Activated CD8-positive, alpha-beta memory T cell treated with anti-CD3 and anti-CD28 coated beads for 36 hours (primary cell): Measurements from ENCODE around the gene DNAJC5. TPM values are rescaled to one million over a fixed set of nuclear protein-coding genes. Genes with fewer than 3 reads are reported as not detected.
"Not testable (repeated sequence)": the region's sequence is repeated elsewhere in the genome, so short reads cannot be mapped to it uniquely, and the experiment has no call there.

Experiments used
- CTCF ChIA-PET: fragments of 350-600 bp; sonication (Branson Sonifier 250); formaldehyde crosslinking; loops from one replicate; lab custom pipeline; 2021; ENCODE audit warnings: antibody characterized with exemption; lab: Charles Lee
- POLR2A ChIA-PET: fragments of 350-600 bp; sonication (Branson Sonifier 250); formaldehyde crosslinking; loops from one replicate; lab custom pipeline; 2021; ENCODE audit warnings: antibody characterized with exemption; lab: Charles Lee
- total RNA-seq, 2 experiments: library from RNA; stranded (reverse); gene quantifications; one replicate each; pipeline ENCODE4 v1.2.3, GENCODE V29; 2021

The DNAJC5 gene
- total RNA-seq, 2 experiments from 2014 or later = 40.3 TPM

DNA sequence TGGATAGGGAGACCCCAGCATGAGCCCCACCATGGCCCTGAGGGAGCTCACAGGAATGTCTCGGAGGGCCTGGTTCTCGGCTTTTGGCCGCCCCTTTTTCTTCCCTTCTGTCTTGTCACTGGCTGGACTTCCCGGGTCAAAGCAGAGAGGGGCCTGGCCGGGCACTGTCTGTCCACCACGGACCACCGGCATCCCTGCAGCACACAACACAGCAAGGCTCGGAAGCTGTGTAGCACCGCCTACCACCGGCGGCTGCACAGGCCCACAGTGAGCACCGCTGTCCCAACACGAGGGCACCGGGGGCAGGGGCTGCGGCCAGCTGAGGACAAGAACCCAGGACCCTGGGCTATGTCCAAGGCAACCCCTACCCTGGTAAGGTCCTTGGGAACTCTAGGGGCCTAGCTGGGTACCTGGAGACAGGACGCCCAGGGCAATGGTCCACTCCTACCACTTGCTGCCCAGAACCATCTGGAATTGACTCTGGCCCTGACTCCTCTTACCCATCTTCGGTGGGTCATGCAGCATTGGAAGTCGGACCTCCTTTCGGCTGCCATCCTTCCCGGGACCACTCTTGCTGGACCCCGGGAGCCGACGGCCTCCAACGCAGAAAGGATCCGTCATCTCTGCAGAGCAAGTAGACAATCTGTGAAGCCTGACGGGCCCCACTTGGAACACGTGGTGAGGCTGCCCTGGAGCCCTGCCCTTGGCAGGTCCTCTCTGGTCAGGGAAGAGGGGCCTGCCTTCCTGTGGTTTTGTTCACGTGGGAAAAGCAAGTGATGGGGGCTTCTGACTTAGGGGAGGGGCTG is 72.6 kb downstream of the DNAJC5 start:
- ChIA-PET POLR2A (interaction anchor here (0.6 to 2.1 kb wide), 2 partner anchors 11 to 136 kb away, joined by 3 to 5 read pairs; partner anchors contain the start of gene UCKL1), CTCF (interaction anchor here (0.6 to 2.2 kb wide), 3 partner anchors 12 to 326 kb away, joined by 3 to 5 read pairs (median 3); partner anchors contain the start of genes SAMD10 and TPD52L2)

DNA sequence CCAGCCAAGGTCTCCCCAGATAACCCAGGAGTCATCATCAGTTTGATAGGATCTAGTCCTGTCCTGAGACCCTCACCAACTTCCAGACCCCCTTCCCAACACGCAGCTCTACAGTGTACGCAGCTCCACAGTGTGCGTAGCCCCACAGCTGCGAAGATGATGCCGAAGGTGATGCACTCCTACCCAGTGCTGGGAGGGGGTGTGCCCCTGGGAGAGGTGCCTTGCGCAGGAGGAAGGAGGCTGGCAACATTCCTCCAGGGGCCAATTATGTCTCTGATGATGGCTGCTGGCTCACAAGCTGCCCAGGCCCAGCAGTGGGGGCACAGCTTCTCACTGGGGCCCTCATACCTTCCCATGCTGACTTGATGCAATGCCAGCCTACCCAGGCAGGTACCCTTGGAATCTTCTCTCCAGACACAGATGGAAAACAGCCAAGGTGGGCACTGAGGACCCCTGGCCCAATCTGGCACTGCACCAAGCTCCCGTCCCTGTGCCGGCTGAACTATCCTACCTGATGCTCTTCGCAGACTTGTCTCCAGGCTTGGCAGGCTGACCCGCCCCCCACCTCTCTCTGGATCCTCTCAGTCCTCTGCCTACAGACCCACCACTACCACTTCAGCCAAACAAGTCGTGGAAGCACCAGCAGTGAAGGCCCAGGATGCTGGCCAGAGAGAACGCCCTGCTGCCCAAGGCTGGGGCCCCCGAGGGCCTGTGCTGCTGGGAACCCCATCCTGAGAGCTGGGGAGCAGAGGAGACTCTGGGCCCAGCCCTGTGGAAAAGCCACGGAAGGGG is 73.4 kb downstream of the DNAJC5 start:
- ChIA-PET CTCF (interaction anchor here (0.6 to 2.2 kb wide), 3 partner anchors 12 to 70 kb away, joined by 3 to 5 read pairs (median 3); partner anchors contain the start of gene SAMD10), POLR2A (interaction anchor here (0.6 to 2.1 kb wide), 3 partner anchors 11 to 135 kb away, joined by 3 to 5 read pairs (median 3); partner anchors contain the start of gene UCKL1)

DNA sequence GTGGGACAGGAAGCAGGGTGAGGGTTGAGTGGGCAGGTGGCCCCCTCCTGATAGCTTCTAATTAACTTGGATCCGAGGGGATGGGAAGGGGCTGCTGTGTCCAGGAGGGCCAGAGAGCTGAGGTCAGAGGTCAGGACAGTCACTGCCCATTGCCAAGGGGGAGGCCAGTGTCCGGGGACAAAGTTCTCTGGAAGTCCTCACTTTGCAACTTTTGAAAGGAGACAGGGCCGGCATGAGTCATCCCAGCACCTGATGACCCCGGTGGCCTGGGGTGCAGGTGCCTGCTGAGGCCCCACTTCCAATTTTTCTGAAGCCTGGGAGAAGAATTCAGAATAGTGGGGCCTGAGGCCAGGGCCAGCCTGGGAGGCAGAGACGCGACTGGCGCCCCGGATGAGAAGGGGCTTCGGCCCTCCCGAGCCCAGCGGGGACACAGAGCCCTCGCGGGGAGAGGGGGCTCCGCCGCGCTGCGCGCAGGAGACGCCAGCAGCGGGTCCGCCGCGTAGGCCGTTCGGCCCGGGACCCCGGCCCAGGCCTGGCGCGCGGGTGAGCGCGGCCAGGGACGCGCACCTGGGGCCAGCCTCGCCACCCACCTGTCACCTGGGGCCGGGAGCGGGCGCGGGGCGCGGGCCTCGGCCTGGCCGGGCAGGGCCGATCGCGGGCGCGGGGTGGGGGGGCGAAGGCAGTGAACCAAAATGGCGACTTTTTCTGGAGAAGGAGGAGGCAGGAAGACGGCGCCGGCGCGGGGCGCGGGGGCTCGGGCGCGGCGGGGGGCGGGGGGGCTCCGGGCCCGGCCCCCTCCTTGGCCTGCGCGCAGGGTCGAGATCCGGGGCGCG is 74.2 kb downstream of the DNAJC5 start:
- POLR2A ChIA-PET = interaction anchor here (1.1 to 2.1 kb wide), 2 partner anchors 12 to 69 kb away, joined by 3 to 5 read pairs; partner anchors contain the start of gene UCKL1

DNA sequence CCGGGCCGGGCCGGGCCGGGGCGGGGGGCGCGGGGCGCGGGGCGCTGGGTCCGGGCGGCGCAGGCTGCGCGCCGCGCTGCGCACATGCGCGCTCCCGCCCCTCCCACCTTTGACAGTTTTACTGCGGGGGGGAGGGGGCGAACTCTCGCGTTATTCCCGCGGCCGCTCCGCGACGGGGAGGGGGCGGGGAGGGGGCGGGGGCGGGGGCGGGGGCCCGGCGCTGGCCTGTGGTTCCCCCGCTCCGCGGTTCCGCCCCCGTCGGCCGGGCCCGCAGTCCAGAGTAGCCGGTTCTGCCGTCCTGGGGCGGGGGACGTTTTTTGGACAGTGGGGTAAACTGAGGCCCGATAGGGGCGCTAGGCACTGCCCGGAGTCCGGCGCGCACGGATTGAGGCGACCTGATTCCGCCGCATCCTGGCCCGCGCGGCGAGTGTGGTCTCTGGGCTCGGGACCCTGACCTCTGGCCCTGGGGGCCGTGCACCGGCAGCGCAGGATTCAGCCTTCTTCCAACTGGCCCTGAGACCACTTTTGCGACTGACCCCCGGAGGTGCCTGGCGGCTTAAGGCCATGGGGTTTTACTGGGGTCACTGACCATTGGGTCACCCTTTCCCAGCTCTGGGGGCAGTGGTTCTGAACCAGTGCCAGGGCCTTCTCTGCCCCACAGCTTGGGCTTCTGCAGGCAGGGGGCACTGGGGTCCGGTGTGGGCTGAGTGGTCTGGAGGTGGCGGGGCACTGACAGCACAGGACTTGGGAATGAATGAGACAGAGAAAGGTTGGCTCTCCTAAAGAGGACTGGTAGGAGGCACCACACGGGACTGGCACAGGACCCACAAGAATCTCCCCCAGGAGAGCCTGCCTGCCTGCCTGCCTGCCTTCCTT is 75.2 kb downstream of the DNAJC5 start, which contains the start of gene ZNF512B:
Gene ZNF512B (minus strand): TSS at position 93 of the 876 bp plus-strand sequence. CDS start 1,980 bp downstream, outside the sequence.
- CTCF ChIA-PET = no interaction called here
- POLR2A ChIA-PET = no interaction called here

More for the DNA sequence above, 74.2 kb downstream of the DNAJC5 start:
- CTCF ChIA-PET = interaction anchor here (0.6 to 2.2 kb wide), 3 partner anchors 11 to 69 kb away, joined by 3 to 5 read pairs (median 3); partner anchors contain the start of gene SAMD10

DNA sequence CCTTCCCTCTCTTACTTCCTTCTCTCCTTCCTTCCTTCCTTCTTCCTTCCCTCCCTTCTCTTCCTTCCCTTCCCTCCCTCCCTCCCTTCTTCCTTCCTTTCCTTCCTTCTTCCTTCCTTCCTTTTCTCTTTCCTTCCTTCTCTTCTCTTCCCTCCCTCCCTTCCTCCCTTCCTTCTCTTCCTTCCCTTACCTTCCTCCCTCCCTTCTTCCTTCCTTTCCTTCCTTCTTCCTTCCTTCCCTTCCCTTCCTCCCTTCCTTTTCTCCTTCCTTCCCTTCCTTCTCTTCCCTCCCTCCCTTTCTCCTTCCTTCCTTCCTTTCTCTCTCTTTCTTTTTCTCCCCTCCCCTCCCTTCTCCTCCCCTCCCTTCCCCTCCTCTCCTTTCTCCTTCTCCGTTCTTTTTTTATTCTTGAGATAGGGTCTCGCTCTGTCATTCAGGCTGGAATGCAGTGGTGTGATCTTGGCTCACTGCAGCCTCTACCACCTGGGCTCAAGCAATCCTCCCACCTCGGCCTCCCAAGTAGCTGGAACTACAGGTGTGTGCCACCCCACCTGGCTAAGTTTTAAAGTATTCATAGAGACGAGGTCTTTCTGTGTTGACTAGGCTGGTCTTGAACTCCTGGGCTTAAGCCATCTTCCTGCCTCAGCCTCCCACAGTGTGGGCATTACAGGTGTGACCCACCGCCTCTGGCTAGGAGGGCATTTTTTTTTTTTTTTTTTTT is 75.9 kb downstream of the DNAJC5 start:
- CTCF ChIA-PET = interaction anchor here (0.6 to 1.3 kb wide), 2 partner anchors 421 to 433 kb away, joined by 3 to 4 read pairs; partner anchors contain the start of gene PTK6
- POLR2A ChIA-PET = interaction anchor here (0.6 to 0.7 kb wide), 2 partner anchors 28 to 106 kb away, joined by 5 read pairs; partner anchors contain the start of gene TPD52L2

DNA sequence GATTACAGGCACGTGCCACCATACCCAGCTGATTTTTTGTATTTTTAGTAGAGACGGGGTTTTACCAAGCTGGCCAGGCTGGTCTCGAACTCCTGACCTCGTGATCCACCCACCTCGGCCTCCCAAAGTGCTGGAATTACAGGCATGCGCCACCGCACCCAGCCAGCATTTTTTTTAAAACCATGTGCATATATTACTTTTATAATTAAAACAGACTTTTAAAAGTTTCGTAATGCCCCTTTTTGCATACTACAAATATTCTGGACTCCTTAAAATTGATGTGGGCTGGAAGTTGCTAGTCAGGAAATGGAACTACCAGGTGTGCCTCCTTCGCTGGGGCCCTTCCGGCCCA is 77.0 kb downstream of the DNAJC5 start:
- ChIA-PET POLR2A (interaction anchor here (0.6 to 0.7 kb wide), 2 partner anchors 29 to 107 kb away, joined by 5 read pairs; partner anchors contain the start of gene TPD52L2), CTCF (interaction anchor here (0.6 to 1.3 kb wide), 2 partner anchors 423 to 434 kb away, joined by 3 to 4 read pairs; partner anchors contain the start of gene PTK6)

DNA sequence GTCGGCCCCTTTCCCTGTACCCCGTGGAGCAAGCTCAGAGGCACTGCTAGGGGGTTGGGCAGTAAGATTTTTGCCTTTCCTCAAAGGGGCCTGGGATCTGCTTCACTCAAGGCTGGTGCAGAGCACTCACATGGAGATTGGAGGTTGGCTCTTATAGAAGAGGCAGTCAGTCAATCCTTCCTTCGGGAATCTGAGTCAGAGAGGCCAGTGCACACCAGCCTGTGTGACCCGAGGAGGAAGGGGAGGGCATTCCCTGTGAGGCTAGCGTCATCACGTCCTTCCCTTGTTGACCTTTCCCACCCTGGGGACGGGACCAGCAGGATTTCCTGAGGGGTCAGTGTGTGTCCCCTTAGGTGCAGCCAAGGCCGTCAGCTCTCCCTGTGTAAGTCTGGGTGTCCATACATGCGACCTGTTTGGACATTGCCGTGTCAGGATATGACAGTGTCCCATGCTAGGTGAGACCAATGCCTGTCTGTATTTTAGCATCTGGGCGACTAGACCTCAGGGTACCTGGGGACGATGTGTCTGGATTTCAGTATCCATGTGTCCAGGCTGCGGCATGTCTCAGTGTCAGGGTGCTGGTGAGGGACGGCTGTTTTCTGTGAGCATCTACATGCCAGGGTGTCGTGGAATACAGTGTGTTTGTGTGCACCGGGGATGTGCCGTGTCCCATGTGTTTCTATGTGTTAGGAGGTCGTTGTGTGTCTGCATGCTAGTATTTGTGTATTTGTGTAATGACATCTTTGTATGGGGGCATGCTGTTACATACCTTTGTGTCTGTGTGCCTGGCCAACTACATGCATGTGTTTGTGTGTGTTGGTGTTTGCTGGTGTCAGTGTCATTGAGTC is 77.6 kb downstream of the DNAJC5 start:
- CTCF ChIA-PET = interaction anchor here (0.8 to 1.8 kb wide), 6 partner anchors 8 to 435 kb away, joined by 3 to 10 read pairs (median 4); partner anchors contain the start of genes PTK6 and STMN3
- POLR2A ChIA-PET = no interaction called here

DNA sequence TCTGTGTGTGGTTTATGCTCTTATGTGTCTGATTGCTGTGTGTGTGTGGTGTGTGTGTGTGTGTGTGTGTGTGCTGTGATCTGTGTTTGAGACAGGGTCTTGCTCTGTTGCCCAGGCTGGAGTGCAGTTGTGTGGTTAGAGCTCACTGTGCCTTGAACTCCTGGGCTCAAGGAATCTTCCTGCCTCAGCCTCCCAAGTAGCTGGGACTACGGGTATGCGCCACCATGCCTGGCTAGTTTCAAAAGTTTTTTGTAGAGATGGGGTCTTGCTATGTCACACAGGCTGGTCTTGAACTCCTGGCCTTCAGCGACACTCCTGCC is 78.2 kb downstream of the DNAJC5 start:
- POLR2A ChIA-PET = no interaction called here

DNA sequence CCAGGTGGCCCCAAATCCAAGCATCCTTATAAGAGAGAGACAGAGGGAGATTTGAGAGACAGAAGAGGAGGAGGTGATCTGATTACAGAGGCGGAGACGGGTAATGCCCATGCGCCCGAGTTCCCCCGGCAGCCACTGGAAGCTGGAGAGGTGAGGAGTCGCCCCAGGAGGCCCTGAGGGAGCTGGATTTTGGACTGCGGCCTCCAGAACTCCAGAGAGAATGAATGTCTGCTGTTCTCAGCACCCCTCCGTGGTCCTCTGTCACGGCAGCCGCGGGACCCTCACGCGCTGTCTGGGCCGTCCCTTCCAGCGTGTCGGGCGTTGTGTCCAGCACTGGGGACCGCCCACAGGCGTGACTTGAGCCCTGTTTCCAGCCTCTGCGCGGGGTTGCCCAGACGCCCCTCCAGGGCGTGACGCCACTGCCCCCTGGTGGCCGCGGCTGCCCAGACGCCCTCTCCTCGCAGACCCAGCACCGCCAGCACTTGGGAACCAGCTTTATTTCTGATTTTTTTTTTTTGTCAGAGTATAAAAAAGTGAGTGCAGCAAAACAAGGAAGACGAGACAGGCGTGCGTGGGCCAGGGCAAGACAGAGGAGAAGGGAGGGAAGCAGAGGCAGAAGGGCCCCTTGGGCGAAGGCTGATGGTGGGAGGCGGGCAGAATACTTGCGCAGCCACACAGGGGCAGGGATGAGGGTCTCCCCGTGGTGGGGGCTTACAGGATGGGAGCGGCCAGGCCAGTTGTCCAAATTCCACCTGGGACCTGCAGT is 78.9 kb downstream of the DNAJC5 start:
- ChIA-PET POLR2A (no interaction called here), CTCF (interaction anchor here (0.6 to 1.8 kb wide), 24 partner anchors 8 to 436 kb away, joined by 3 to 10 read pairs (median 4); partner anchors contain the start of genes PTK6, STMN3, TPD52L2 and UCKL1)

More for the DNA sequence above, 78.2 kb downstream of the DNAJC5 start:
- CTCF ChIA-PET = interaction anchor here (0.8 to 1.8 kb wide), 13 partner anchors 9 to 436 kb away, joined by 3 to 10 read pairs (median 4); partner anchors contain the start of genes PTK6, STMN3 and UCKL1

DNA sequence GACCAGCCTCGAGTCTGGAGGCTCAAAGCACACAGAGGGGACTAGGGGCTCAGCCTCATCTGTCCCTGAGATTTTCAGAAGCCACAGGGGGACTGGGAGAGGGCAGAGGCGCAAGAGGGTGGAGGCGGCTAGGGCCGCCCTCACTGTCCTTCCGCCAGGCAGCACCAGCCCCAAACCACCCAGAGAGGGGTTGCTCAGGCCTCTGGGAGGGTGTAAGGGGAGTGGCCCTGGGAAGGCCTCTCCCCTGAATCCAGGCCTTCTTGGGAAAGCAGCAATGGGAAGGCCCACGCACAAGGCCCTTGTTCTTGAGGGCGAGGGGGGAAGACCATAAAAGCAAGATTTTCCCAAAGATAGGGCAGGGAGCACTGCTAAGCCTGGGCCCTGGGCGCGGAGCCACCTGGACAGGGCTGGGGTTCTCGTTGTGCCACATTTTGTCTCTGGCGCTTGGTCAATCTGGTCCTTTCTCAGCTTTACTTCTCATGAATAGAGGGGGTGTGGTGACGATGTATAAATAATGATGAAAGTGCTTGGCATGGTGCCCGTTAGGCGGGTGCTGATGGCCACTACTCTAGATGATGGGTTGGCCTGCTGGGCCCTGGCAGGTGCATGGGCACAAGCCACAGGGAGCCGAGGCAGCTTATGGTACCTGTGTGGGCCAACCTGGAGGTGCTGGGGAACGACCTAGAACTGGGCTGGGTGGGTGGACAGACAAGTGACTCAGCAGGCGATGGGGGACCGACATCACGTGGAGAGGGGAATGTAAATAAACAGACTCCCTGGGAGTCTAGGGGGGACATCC is 79.7 kb downstream of the DNAJC5 start:
- ChIA-PET CTCF (interaction anchor here (0.6 to 1.8 kb wide), 19 partner anchors 7 to 437 kb away, joined by 3 to 10 read pairs (median 4); partner anchors contain the start of genes PTK6, TPD52L2 and UCKL1), POLR2A (no interaction called here)

DNA sequence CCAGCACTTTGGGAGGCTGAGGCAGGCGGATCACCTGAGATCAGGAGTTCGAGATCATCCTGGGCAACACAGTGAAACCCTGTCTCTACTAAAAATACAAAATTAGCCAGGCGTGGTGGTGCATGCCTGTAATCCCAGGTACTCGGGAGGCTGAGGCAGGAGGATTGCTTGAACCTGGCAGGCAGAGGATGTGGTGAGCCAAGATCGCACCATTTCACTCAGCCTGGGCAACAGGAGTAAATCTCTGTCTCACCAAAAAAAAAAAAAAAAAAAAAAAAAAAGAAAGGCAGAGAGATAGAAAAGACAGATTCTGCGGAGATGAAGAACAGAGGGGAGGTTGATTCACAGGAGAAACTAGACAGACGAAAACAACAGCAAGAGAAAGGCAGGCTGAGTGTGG is 81.6 kb downstream of the DNAJC5 start:
- CTCF ChIA-PET = interaction anchor here (0.5 to 1.9 kb wide), 3 partner anchors 62 to 93 kb away, joined by 3 to 16 read pairs (median 4); no protein-coding TSS in a partner anchor
- POLR2A ChIA-PET = not testable (repeated sequence)

DNA sequence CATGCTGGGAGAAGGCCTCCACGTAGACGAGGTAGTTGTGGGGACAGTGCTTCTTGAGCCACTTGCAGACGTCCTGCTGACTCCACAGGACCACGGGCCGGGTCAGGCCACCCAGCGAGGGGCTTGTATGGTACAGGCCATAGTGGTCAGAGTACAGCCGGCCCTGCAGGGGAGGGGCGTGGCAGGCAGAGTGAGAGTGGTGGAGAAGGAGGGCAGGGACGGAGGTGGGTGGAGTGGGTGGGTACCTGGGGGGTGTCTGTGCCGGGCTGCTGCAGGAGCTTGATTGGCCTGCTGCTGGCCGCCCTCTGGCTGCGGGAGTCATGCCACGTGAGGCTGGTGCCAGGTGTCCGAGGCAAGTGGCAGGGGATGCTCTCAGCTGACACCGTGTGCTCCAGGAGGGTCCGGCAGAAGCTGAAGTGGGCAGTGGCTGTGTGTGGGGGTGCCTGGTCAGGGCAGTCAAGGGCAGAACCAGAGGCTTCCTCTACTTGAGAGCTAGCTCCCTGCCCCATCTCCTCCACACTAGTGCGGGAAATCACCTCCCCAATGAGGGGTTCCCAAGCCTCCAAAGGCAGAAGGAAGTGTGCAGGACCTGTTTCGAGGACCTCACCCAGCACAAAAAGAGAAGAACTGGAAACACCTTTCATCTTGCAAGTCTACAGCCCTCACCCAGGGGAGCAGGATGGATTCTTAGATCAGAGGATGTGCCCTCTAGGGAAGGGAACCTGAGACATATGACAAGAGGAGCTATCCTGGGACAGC is 82.2 kb downstream of the DNAJC5 start:
- ChIA-PET CTCF (interaction anchor here (0.5 to 1.9 kb wide), 6 partner anchors 61 to 239 kb away, joined by 3 to 16 read pairs (median 3); no protein-coding TSS in a partner anchor), POLR2A (interaction anchor here (1.0 kb wide), 1 partner anchor 20 kb away, joined by 3 read pairs; no protein-coding TSS in a partner anchor)

DNA sequence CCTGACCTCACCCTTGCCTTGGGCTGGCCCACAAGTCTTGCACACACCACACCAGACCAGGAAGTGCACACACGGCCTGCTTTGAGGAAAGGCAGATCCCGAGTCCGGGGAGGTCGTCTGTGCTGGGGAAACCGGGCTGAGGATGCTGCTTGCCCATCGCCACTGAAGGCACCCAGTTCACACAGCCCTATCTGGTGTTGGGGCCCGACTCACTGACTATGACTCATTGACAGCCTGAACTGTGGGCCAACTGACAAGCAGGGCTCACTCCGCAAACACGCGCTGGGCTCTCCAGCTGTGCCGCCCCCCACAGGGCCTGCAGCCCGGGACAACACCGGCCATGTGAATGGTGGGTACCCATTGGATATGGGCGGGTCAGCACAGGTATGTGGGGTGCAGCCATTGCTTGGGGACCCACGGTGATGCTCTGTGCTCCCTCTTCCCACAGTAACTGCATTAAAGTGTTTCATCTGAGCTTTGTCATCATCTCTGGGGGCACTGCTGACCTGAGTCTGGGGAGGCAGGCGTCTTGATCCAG is 82.9 kb downstream of the DNAJC5 start:
- POLR2A ChIA-PET = interaction anchor here (0.5 to 1.0 kb wide), 2 partner anchors 20 to 111 kb away, joined by 3 to 10 read pairs; no protein-coding TSS in a partner anchor
- CTCF ChIA-PET = interaction anchor here (0.5 to 1.9 kb wide), 7 partner anchors 19 to 240 kb away, joined by 3 to 16 read pairs (median 3); no protein-coding TSS in a partner anchor
